SJSA1 (cell line): ENCODE data around the gene CORO2A. TPM values are rescaled to one million over a fixed set of nuclear protein-coding genes. Genes with fewer than 3 reads are reported as not detected.
A peak's percentile ranks its signal among the peaks of the same experiment; 100 is the strongest.
"Not testable (repeated sequence)": the region's sequence is repeated elsewhere in the genome, so short reads cannot be mapped to it uniquely, and the experiment has no call there.

Source experiments
- DNase-seq, 2 experiments: peaks; one replicate each; pipeline ENCODE4 v3.0.0-alpha.2; 2015 to 2020; ENCODE audit warnings: low spot score in 2 of 2, low read depth in 1 of 2
- H3K27ac ChIP-seq: fragments of 250-450 bp; sonication (Bioruptor Pico); 2 replicates; pipeline ENCODE4 v1.5.1; 2020; ENCODE audit warnings: mild to moderate bottlenecking, moderate library complexity
- H3K27me3 ChIP-seq: fragments of 250-450 bp; sonication (Bioruptor Pico); replicated peaks from 2 replicates; pipeline ENCODE4 v1.5.1; 2020; ENCODE audit warnings: mild to moderate bottlenecking, moderate library complexity
- H3K36me3 ChIP-seq: fragments of 250-450 bp; sonication (Bioruptor Pico); 2 replicates; pipeline ENCODE4 v1.5.1; 2020; ENCODE audit warnings: mild to moderate bottlenecking
- H3K4me1 ChIP-seq: fragments of 250-450 bp; sonication (Bioruptor Pico); replicated peaks from 2 replicates; pipeline ENCODE4 v1.6.1; 2021; ENCODE audit warnings: mild to moderate bottlenecking
- H3K4me3 ChIP-seq: fragments of 250-450 bp; sonication (Bioruptor Pico); 2 replicates; pipeline ENCODE4 v1.5.1; 2020; ENCODE audit warnings: mild to moderate bottlenecking
- H3K9me3 ChIP-seq: fragments of 250-450 bp; sonication (Bioruptor Pico); replicated peaks from 2 replicates; pipeline ENCODE4 v1.5.1; 2020; ENCODE audit warnings: mild to moderate bottlenecking
- total RNA-seq: library from RNA; depleted of rRNA; stranded (reverse); fragments of >200 nt; shearing (Covaris generic); gene quantifications from 2 replicates; pipeline ENCODE4 v1.2.3, GENCODE V29; 2014

The CORO2A gene
- total RNA-seq, 1 experiment from 2014 or later, result 0.16 TPM

DNA sequence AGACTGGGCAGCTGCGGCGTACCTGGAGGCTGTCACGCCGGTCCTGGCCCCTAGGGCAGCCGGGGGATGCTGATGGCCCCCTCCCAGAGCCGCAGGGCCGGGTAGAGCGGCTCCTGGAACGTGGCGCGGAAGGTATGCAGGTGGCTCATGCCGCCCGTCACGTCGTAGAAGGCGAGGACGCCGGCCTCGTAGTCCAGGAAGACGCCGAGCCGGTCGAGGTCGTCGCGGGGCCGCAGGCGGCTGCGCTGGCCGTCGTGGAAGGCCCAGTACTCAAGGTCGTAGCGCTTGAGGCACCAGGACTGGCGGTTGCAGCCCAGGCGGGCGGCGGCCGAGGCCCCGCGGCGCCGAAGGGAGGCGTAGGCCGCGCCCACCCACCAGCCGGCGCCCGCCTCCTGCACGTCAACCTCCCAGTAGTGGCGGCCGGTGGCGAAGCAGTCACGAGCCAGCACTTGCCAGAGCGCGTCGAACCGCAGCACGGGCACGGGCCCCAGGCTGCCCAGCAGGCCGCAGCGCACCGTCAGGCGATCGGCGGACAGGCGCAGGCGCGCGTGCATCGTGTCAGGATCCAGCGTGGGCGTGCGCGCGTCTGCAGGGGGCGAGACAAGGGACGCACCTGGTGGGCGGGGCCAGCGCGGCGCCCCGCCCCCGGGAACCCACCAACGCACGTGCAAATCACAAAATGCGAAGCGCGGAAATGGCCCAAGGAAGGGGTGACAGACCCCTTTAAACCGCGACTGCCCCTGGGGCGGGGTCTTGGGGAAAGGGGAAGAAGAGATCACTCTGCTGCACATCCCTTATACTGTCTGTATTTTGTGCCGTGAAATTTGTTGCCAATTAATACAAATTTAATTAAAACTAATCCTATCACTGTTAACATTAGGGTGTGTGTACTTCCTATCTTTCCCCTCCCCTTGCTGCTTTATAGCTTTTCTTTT is 104.8 kb downstream of the CORO2A start:
- Histone ChIP-seq H3K9me3 (no peaks in the 10 kb centered on the region), H3K27ac (no peak overlapping the region), H3K36me3 (peaks cover 13% of the 10 kb centered on the region), H3K4me3 (no peak overlapping the region), H3K27me3 (no peaks in the 10 kb centered on the region), H3K4me1 (no peaks in the 10 kb centered on the region)
- no peak for DNase-seq

GRCh38 chr9:98086461-98086860 is 106.0 kb downstream of the CORO2A start:
- H3K9me3 ChIP-seq, result no peaks in the 10 kb centered on the region
- peaks cover 24% of the 10 kb centered on the region for H3K36me3 ChIP-seq
- H3K27ac ChIP-seq, result no peak overlapping the region
- H3K4me1 ChIP-seq, result no peaks in the 10 kb centered on the region
- no peaks in the 10 kb centered on the region for H3K27me3 ChIP-seq
- no peak for DNase-seq
- H3K4me3 ChIP-seq, result no peak overlapping the region

DNA sequence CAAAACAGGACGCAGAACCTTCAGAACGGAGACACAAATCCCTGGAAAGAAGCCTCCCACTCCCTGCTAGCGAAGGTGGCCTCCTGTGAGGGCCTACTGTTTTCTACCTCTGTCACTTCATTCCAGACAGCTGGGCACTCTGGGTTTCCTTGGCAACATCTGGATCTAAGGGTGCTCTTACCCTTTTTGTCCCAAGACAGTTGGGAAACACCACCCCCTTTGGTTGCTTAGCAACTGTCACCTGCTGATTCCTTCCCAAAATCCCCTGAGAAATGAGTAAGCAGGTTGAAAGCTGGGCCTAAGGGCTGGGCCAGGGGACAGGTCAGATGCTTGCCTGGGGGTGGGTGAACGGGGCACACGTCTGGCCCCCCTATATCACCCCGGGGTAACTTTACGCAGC is 106.5 kb downstream of the CORO2A start:
- H3K36me3 ChIP-seq, result peaks cover 29% of the 10 kb centered on the region
- no peaks in the 10 kb centered on the region for H3K9me3 ChIP-seq
- no peak for DNase-seq

GRCh38 chr9:98085058-98085457 is 107.4 kb downstream of the CORO2A start:
- H3K36me3 ChIP-seq, result peaks cover 38% of the 10 kb centered on the region
- H3K4me3 ChIP-seq, result no peak overlapping the region
- DNase-seq, result no peak
- H3K27me3 ChIP-seq, result no peaks in the 10 kb centered on the region
- H3K9me3 ChIP-seq, result no peaks in the 10 kb centered on the region
- H3K27ac ChIP-seq, result no peak overlapping the region
- H3K4me1 ChIP-seq, result no peaks in the 10 kb centered on the region

More for the DNA sequence above, 106.5 kb downstream of the CORO2A start:
- no peak overlapping the region for H3K4me3 ChIP-seq
- no peaks in the 10 kb centered on the region for H3K27me3 ChIP-seq
- H3K27ac ChIP-seq, result no peak overlapping the region
- H3K4me1 ChIP-seq, result no peaks in the 10 kb centered on the region

DNA sequence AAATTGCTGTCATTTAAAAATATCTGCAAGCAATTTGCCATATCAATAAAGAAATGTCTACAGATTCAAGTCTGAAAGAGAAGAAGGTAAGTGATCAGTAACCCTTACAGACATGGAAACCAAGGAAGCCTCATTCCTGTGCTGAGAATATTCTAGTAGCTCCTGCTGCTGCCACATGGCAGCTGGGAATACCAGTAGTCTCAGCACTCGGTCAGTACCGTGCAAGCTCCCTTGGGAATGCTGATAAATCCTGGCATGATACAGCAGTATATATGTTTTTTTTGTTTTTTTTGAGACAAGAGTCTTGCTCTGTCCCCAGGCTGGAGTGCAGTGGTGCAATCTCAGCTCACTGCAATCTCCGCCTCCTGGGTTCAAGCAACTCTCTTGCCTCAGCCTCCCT is 108.0 kb downstream of the CORO2A start:
- Histone ChIP-seq H3K27ac (no peak overlapping the region), H3K36me3 (peaks cover 44% of the 10 kb centered on the region), H3K4me3 (no peak overlapping the region), H3K27me3 (no peaks in the 10 kb centered on the region), H3K9me3 (no peaks in the 10 kb centered on the region), H3K4me1 (no peaks in the 10 kb centered on the region)
- no peak for DNase-seq

DNA sequence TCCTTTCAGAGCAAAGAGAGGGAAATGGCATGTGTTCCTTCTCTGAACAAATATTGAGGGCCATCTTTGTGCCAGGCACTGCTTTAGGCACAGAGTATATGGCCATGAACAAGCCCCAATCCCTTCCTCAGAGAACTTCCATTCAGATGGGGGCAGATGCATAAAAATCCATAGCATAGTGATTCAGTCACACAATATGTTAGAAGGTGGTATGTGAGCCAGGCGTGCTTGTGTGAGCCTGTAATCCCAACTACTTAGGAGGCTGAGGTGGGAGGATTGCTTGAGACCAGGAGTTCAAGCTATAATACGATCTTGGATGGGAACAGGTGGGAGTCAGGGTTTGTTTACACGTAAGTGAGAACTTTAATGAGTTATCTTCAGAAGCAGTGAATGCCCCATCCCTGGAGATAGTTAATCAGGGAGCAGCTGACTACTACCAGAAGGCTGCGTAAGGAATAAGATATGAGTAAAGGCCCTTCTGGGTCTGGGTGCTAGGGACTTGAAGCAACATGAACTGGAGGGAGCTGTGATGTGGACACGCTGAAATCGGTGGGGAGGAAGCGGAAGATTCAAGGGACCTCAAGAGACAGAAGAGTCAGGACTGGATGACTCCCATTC is 108.8 kb downstream of the CORO2A start:
- H3K4me1 ChIP-seq, result no peaks in the 10 kb centered on the region
- H3K36me3 ChIP-seq, result peaks cover 46% of the 10 kb centered on the region
- no peaks in the 10 kb centered on the region for H3K9me3 ChIP-seq
- H3K27me3 ChIP-seq, result no peaks in the 10 kb centered on the region
- no peak overlapping the region for H3K27ac ChIP-seq
- DNase-seq, result no peak
- no peak overlapping the region for H3K4me3 ChIP-seq

GRCh38 chr9:98083061-98083501 is 109.4 kb downstream of the CORO2A start:
- Histone ChIP-seq H3K27ac (no peak overlapping the region), H3K9me3 (no peaks in the 10 kb centered on the region), H3K36me3 (peaks cover 50% of the 10 kb centered on the region), H3K4me1 (no peaks in the 10 kb centered on the region), H3K27me3 (no peaks in the 10 kb centered on the region), H3K4me3 (no peak overlapping the region)
- DNase-seq, result no peak

DNA sequence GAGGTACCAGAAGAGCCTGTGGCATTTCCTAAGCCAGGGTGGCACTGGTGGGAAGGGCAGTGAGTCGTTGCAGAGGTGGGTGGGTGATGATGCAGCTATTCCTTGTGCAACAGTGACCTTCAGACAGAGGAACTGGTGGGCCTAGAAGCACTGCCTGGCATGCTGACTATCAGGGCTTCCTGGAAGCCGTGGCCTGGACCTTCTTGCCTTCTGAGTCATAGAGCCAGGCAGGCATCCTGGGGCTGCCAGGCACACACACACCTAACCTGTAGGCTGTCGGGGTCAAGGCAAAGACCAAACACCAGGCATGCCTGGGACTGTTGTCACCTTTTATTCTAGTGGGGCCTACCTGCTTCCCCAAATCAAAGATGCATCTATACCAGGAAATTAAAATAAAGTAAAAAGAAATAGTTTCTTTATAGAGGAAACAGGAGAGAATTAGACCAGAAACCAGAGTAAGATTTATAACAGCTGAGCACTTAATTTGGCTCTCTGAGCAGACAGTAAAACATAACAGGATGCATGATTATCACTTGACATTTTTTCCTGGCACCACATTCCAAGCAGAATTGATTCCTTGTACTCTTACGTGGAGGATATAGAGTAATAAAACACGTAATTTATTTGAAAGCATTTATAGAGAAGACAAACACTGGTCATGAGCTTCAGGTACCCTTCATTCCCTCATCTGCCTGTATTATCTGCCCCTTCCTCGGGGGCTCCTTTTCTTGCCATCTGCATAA is 110.8 kb downstream of the CORO2A start:
- no peaks in the 10 kb centered on the region for H3K9me3 ChIP-seq
- H3K4me1 ChIP-seq, result no peaks in the 10 kb centered on the region
- no peaks in the 10 kb centered on the region for H3K27me3 ChIP-seq
- H3K27ac ChIP-seq, result no peak overlapping the region
- peaks cover 60% of the 10 kb centered on the region for H3K36me3 ChIP-seq
- DNase-seq, result no peak
- no peak overlapping the region for H3K4me3 ChIP-seq

DNA sequence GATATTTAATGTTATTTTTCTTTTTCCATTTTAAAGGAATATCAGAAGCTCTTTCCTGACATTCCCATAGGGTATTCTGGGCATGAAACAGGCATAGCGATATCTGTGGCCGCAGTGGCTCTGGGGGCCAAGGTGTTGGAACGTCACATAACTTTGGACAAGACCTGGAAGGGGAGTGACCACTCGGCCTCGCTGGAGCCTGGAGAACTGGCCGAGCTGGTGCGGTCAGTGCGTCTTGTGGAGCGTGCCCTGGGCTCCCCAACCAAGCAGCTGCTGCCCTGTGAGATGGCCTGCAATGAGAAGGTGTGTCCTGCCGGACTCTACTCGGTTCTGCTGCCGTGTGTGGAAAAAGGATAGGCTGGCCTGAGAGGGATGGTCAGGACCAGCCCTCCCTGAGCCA is 111.7 kb downstream of the CORO2A start:
- Histone ChIP-seq H3K4me3 (no peak overlapping the region), H3K4me1 (no peaks in the 10 kb centered on the region), H3K36me3 (peaks cover 60% of the 10 kb centered on the region), H3K27me3 (no peaks in the 10 kb centered on the region), H3K27ac (no peak overlapping the region), H3K9me3 (no peaks in the 10 kb centered on the region)
- no peak for DNase-seq

GRCh38 chr9:98080326-98080725 is 112.1 kb downstream of the CORO2A start:
- H3K36me3 ChIP-seq, result peaks cover 60% of the 10 kb centered on the region
- H3K9me3 ChIP-seq, result no peaks in the 10 kb centered on the region
- no peak overlapping the region for H3K27ac ChIP-seq
- H3K4me1 ChIP-seq, result no peaks in the 10 kb centered on the region
- DNase-seq, result no peak
- H3K4me3 ChIP-seq, result no peak overlapping the region
- no peaks in the 10 kb centered on the region for H3K27me3 ChIP-seq

DNA sequence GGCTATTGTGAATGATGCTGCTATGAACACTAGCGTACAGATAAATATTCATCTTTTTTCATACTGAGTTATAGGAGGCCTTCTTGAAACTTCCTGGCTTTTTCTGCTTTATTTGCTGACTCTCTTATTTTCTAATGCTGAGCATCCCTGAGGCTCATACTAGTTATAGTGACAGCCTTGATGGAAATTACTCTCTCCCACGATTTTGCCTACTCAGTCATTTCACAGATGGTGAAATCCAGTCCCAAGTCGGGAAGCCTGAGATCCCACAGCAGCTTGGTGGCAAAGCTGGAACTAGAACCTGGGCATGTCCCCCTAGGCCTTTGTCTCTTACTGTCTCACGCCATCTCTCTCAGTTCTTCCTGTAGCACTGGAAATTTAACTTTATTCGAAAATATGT is 113.5 kb downstream of the CORO2A start:
- H3K4me3 ChIP-seq, result no peak overlapping the region
- H3K27me3 ChIP-seq, result no peaks in the 10 kb centered on the region
- no peaks in the 10 kb centered on the region for H3K4me1 ChIP-seq
- no peak for DNase-seq
- no peaks in the 10 kb centered on the region for H3K9me3 ChIP-seq
- no peak overlapping the region for H3K27ac ChIP-seq
- H3K36me3 ChIP-seq, result peaks cover 59% of the 10 kb centered on the region

- not testable (repeated sequence) for DNase-seq, H3K9me3 ChIP-seq, H3K4me3 ChIP-seq, H3K4me1 ChIP-seq, H3K27ac ChIP-seq, H3K27me3 ChIP-seq
- H3K36me3 ChIP-seq, result peaks cover 39% of the 10 kb centered on the region
Measured at GRCh38 chr9:98076514-98076890, 115.9 kb downstream of the CORO2A start.

GRCh38 chr9:98075332-98075805 is 117.1 kb downstream of the CORO2A start:
- peak in 1 of 2 experiments; percentile 4 for DNase-seq
- Histone ChIP-seq H3K27ac (no peak overlapping the region), H3K9me3 (no peaks in the 10 kb centered on the region), H3K36me3 (peaks cover 31% of the 10 kb centered on the region), H3K4me3 (no peak overlapping the region), H3K27me3 (no peaks in the 10 kb centered on the region), H3K4me1 (no peaks in the 10 kb centered on the region)
